H1 (cell line): ENCODE results near the gene NAE1. TPM values are rescaled to one million over a fixed set of nuclear protein-coding genes. Genes with fewer than 3 reads are reported as not detected.

ENCODE experiments used
- CHD1 ChIP-seq: IDR thresholded peaks from 2 replicates; pipeline ENCODE4 v1.6.1; 2012; ENCODE audit warnings: low read depth, low read length, improper control_type of control experiment
- EGR1 ChIP-seq: IDR thresholded peaks from 2 replicates; pipeline ENCODE4 v1.6.1; 2011; ENCODE audit warnings: low read depth, low read length, borderline replicate concordance
- JUND ChIP-seq: IDR thresholded peaks from 2 replicates; pipeline ENCODE4 v1.6.1; 2011; ENCODE audit warnings: mild to moderate bottlenecking, improper control_type of control experiment, low read length
- RNF2 ChIP-seq: fragments of 200-900, 300-1000 bp; sonication (generic); IDR thresholded peaks from 2 replicates; pipeline ENCODE4 v1.7.1; 2016; ENCODE audit warnings: borderline replicate concordance, low read depth, mild to moderate bottlenecking, antibody characterized with exemption, low read length; ENCODE audit not compliant: poor library complexity, severe bottlenecking; ENCODE audit errors: missing control alignments
- SP2 ChIP-seq: IDR thresholded peaks from 2 replicates; pipeline ENCODE4 v1.6.1; 2012; ENCODE audit warnings: mild to moderate bottlenecking, low read length, inconsistent platforms
- TEAD4 ChIP-seq: IDR thresholded peaks from 2 replicates; pipeline ENCODE4 v1.6.1; 2012; ENCODE audit warnings: low read depth, low read length, inconsistent platforms, mixed read lengths
- polyA plus RNA-seq, 7 experiments: library from polyadenylated mRNA; depleted of rRNA in 3 of 7; stranded (reverse) in 5 of 7; unstranded in 2 of 7; fragments of >200 nt in 5 of 7; fragments of 200-250 nt in 2 of 7; gene quantifications; 1 replicate in 5 of 7; 2 replicates in 1 of 7; 4 replicates in 1 of 7; pipeline versions ENCODE4 v1.2.1 to v1.2.3, GENCODE V29; 2011 to 2013; ENCODE audit warnings: missing spikeins in 2 of 7, mixed read lengths in 2 of 7
- total RNA-seq: library from RNA; stranded (reverse); fragmentation: NEBNext Ultra II Directional; extraction: Animal tissue kit (Norgen Biotek cat#: 25700); gene quantifications from 2 replicates; pipeline ENCODE4 v1.2.1, GENCODE V29; 2021
- TF ChIP-seq, protein P1 (sequence below): IDR thresholded peaks from 2 replicates; pipeline ENCODE4 v1.6.1; 2012; ENCODE audit warnings: inconsistent platforms

Gene NAE1
- total and polyA plus RNA-seq, 2 of the 8 experiments (the other 6 are each of a cell fraction or from before 2014, with no cell fraction given): 66.6 to 155 TPM

DNA sequence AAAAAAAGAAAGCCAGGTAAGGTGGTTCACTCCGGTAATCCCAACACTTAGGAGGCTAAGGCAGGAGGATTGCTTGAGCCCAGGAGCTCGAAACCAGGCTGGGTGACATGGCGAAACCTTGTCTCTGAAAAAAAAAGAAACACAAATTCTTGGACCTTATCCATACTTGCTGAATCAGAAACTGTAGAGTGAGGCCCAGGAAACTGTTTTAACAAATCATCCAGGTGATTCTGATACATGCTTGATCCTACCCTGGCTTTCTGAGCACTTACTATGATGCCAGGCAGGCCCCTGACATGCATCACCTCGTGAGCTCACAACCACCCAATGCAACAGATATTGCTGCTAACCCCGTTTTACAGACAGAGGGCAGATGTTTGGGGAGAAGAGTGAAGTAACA, 4.0 kb upstream of the NAE1 start (continued):
- no peak for TF ChIP-seq RNF2
- TF ChIP-seq TEAD4: no peak
- no peak for TF ChIP-seq JUND
- TF ChIP-seq SP2: no peak
- TF ChIP-seq EGR1: no peak
- TF ChIP-seq, protein P1, sequence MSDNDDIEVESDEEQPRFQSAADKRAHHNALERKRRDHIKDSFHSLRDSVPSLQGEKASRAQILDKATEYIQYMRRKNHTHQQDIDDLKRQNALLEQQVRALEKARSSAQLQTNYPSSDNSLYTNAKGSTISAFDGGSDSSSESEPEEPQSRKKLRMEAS: no peak
- no peak for TF ChIP-seq CHD1
